Measurements from ENCODE around the gene MBD6. TPM values are rescaled to one million over a fixed set of nuclear protein-coding genes. Genes with fewer than 3 reads are reported as not detected.

Gene MBD6
- total and polyA plus RNA-seq, 2 of the 13 experiments (the other 11 are each of a cell fraction or from before 2014, with no cell fraction given) = 4.1 to 5.9 TPM

GRCh38 chr12:57546438-57547287, 24.0 kb downstream of the MBD6 start, which contains the start of gene DCTN2 (continued):
- no peak for TF ChIP-seq SRY (CRISPR knock-in tag; IDR thresholded peaks at IDR 0.05)
- TF ChIP-seq PREB (CRISPR knock-in tag; IDR thresholded peaks at IDR 0.05) = no peak
- TF ChIP-seq GATAD2A (CRISPR knock-in tag; IDR thresholded peaks at IDR 0.05) = 0 out of 2 replicates have a peak, but pooled peaks have one; percentile 9
- no peak for TF ChIP-seq RBM22 (optimal IDR thresholded peaks at IDR 0.05; ENCODE audit: low read length)
- TF ChIP-seq ZNF512B (CRISPR knock-in tag; IDR thresholded peaks at IDR 0.05; ENCODE audit: borderline replicate concordance) = no peak
- 0 out of 2 replicates have a peak, but pooled peaks have one; percentile 7 for TF ChIP-seq ZNF350 (CRISPR knock-in tag; IDR thresholded peaks at IDR 0.05; ENCODE audit: borderline replicate concordance, low read depth)
- no peak for TF ChIP-seq FLYWCH1 (CRISPR knock-in tag; IDR thresholded peaks at IDR 0.05)
- TF ChIP-seq ZKSCAN8 (CRISPR knock-in tag; IDR thresholded peaks at IDR 0.05; ENCODE audit: borderline replicate concordance) = no peak
- TF ChIP-seq KMT2B (CRISPR knock-in tag; IDR thresholded peaks at IDR 0.05) = peak; percentile 56; the same call in 1 of the 2 replicates
- no peak for TF ChIP-seq SP2 (CRISPR knock-in tag; IDR thresholded peaks at IDR 0.05)
- TF ChIP-seq BHLHE40 (IDR thresholded peaks at IDR 0.05; ENCODE audit: low read length) = no peak
- TF ChIP-seq SMAD1 (CRISPR knock-in tag; IDR thresholded peaks at IDR 0.05; ENCODE audit: borderline replicate concordance, low read depth) = 0 out of 2 replicates have a peak, but pooled peaks have one; percentile 36
- no peak for TF ChIP-seq ZNF557 (CRISPR knock-in tag; IDR thresholded peaks at IDR 0.05)
- TF ChIP-seq ZBTB33 (CRISPR knock-in tag; IDR thresholded peaks at IDR 0.05) = no peak
- TF ChIP-seq ZBTB26 (CRISPR knock-in tag; IDR thresholded peaks at IDR 0.05; ENCODE audit: borderline replicate concordance) = no peak
- TF ChIP-seq ZNF772 (CRISPR knock-in tag; IDR thresholded peaks at IDR 0.05) = no peak
- no peak for TF ChIP-seq NKX3-1 (CRISPR knock-in tag; IDR thresholded peaks at IDR 0.05)
- peak; percentile 77 for TF ChIP-seq PHF8 (CRISPR knock-in tag; IDR thresholded peaks at IDR 0.05)
- no peak for TF ChIP-seq SP1 (IDR thresholded peaks at IDR 0.05)
- TF ChIP-seq SP1 (CRISPR knock-in tag; IDR thresholded peaks at IDR 0.05) = no peak
- TF ChIP-seq MLX (CRISPR knock-in tag; IDR thresholded peaks at IDR 0.05) = no peak
- no peak for TF ChIP-seq SRSF4 (IDR thresholded peaks at IDR 0.05; ENCODE audit: low read depth, low read length, poor library complexity, severe bottlenecking)
- TF ChIP-seq HMG20B (CRISPR knock-in tag; conservative IDR thresholded peaks at IDR 0.05) = no peak
- no peak for TF ChIP-seq ZBTB21 (CRISPR knock-in tag; IDR thresholded peaks at IDR 0.05)

Data from HepG2 (cell line).